HG03565 (cell line): Measurements from ENCODE around the gene NRBP1.
"Not testable (repeated sequence)": the region's sequence is repeated elsewhere in the genome, so short reads cannot be mapped to it uniquely, and the experiment has no call there.

Experiments
- ATAC-seq: cut with Tn5 transposase; IDR thresholded peaks from one replicate; pipeline ENCODE4 v1.9.1; 2021; ENCODE audit warnings: mild to moderate bottlenecking, moderate library complexity; ENCODE audit not compliant: unreplicated experiment

NRBP1 gene

DNA sequence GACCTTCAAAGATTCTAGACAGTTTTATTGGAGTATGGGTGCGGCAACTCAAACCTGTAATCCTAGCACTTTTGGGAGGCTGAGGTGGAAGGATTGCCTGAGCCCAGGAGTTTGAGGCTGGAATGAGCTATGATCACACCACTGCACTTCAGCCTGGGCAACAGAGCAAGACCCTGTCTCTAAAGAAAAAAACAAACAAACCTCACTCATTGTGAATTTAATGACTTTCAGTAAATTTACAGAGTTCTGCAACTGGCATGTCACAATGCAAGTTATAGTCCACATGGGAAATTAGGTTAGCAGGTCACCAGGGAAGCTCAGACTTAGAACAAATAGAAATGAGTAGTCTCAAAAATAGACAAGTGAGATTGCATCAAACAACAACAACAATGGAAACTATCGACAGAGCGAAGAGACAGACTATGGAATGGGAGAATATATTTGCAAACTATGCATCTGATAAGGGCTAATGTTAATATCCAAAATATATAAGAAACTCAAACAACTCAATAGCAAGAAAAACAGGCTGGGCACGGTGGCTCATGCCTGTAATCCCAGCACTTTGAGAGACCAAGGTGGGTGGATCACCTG, 6.7 kb upstream of the NRBP1 start:
- no peak for ATAC-seq

DNA sequence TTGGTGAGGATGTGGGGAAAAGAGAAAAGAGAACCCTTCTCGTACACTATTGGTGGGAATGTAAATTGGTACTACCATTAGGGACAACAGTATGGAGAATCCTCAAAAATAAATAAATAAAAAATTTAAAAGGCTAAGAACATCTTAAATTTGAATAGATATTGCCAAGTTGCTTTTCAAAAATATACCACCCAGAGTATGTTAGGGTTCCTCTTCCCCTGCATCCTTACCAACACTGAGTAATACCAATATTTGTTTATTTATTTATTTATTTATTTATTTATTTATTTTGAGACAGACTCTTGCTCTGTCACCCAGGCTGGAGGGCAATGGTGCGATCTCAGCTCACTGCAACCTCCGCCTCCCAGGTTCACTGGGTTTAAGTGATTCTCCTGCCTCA, 5.5 kb upstream of the NRBP1 start:
- ATAC-seq: no peak

DNA sequence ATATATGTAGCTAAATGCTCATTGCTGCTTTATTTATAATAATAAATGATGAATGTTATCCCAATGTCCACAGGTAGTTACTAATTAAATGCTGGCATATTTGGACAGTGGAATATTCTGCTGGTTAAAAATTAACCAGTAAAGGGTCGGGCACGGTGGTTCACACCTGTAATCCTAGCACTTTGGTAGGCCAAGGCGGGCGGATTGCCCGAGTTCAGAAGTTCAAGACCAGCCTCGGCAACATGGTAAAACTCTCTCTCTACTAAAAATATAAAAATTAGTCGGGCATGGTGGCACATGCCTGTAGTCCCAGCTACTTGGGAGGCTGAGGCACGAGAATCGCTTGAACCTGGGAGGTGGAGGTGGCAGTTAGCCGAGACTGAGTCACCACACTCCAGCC, 3.4 kb upstream of the NRBP1 start:
- not testable (repeated sequence) for ATAC-seq

DNA sequence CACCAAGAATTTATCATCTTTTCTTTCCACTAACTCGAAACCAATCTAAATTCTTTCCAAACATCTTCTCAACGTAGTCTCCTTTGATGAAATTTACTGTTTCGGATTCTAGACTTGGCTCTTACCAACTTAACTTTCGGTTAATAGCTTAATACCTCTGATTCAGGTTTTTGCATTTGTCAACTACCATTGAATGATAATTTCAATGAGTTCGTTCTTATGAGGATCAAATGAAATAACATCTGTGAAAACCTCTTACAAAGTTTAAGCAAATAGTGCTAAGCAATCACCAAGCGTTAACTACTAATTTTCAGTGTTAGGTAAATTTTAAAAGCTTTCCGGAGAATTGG, 593 bp upstream of the NRBP1 start:
- no peak for ATAC-seq

GRCh38 chr2:27428978-27429541, 629 bp downstream of the NRBP1 start:
- ATAC-seq: peak; percentile 36

DNA sequence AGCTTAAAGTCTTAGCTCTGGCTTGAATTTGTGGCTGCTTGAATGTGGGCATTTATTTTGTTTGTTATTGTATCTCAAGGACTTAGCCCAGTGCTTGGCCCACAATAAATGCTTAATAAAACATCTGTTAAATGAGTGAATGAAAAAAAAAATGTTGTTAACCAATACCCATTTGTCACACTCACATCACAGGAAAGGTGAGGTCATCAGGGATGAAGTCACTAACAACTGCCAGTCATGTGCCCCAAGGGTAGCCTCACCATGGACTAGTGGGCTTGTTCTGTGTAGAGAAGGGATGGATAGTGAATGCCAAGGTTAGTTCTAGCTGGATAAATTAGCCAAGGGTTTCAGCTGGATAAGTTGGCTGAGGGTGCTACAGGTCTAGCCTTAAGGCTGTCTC, 3.0 kb downstream of the NRBP1 start:
- ATAC-seq: no peak

GRCh38 chr2:27435628-27436027, 7.2 kb downstream of the NRBP1 start:
- ATAC-seq: no peak

GRCh38 chr2:27441226-27441926, 12.9 kb downstream of the NRBP1 start:
- no peak for ATAC-seq

DNA sequence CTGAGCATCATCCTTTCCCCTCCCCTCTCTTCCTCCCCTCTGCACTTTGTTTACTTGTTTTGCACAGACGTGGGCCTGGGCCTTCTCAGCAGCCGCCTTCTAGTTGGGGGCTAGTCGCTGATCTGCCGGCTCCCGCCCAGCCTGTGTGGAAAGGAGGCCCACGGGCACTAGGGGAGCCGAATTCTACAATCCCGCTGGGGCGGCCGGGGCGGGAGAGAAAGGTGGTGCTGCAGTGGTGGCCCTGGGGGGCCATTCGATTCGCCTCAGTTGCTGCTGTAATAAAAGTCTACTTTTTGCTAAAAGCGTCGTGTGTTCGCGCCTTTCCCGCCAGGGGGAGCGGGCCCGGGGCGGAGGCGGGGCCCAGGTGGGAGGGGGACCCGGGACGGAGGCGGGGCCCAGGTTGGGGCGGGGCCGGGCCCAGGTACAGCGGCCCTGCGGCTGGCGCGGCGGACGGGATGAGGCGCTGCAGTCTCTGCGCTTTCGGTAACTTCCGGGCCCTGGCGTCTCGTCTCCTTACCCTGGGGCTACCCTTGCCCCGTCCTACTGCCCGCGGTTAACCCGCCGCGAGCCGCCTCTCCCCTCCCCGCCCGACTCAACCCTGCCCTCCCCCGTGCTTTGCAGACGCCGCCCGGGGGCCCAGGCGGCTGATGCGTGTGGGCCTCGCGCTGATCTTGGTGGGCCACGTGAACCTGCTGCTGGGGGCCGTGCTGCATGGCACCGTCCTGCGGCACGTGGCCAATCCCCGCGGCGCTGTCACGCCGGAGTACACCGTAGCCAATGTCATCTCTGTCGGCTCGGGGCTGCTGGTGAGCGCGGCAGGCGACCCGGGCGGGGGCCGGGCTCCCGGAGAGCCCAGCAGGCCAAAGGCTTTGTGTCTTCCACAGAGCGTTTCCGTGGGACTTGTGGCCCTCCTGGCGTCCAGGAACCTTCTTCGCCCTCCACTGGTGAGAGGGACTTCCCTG, 13.8 kb downstream of the NRBP1 start, which contains the start of gene KRTCAP3:
KRTCAP3 (plus strand) TSS at position 424 of the 962 bp plus-strand sequence; CDS start at position 456, 32 bp downstream.
- ATAC-seq: no peak

DNA sequence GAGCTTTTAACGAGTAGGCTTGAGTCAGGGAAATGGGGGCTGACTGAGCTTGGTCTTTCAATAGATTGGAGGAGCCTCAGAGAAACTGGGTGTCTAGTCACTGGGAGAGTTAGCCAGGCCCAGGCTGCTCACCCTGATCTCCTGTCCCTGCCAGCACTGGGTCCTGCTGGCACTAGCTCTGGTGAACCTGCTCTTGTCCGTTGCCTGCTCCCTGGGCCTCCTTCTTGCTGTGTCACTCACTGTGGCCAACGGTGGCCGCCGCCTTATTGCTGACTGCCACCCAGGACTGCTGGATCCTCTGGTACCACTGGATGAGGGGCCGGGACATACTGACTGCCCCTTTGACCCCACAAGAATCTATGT, 14.5 kb downstream of the NRBP1 start:
- no peak for ATAC-seq

DNA sequence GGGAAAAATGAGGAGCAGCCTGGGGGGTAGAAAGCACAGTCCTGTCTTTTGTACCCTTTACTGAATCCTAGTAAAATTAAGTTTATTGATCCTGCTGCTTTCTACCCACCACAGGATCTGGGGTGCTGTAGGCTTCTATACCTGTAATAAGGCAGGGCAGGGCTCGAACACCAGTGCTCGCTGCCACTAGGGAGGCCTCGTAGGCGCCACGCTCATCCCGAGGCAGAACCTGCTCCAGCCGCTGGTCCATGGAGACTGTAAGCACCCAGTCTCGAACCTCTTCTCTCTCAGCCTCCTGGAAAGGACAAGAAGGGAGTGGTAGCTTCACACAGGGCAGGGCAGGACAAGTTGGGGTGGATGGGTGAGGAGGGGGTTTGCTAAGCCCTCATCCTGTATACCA, 16.7 kb downstream of the NRBP1 start:
- ATAC-seq: no peak

- no peak for ATAC-seq
Observed at GRCh38 chr2:27445615-27446014, 17.2 kb downstream of the NRBP1 start.

GRCh38 chr2:27446057-27446456, 17.6 kb downstream of the NRBP1 start:
- no peak for ATAC-seq

DNA sequence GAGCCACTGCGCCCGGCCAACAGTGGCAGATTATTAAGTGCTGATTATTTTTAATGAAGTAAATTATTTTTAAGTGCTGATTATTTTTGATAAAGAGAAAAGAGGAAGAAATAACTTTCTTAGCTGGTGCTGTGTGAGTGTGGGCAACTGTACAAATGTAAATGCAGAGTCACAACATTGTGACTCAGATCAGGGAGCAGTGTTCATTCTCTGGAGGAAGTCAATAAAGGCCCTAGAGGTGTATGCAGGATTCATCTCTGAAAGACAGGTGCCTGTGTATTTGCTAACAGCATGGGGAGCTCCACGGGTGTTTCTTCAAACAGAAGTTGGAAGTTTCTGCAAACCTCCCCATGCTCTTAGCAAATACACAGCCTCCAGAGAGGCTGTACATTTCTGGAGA, 19.9 kb downstream of the NRBP1 start:
- ATAC-seq: no peak

DNA sequence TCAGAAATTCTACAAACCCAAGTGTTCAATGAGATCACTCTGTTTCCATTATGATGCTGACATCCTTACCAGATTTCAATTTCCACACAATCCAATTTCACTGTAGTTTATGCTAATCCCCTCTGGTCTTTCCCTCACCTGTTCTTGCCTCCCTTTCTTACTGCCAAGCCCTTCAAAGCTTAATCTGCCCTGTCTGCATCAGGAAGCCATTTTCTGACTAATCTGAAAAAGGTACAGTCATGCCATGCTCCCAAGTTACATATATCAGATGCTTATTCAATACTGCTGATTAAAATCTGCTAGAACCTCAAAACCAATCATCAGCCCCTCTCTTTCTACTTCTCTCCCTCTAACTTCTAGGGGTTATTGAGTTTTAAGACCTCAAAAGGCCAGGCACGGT, 22.7 kb downstream of the NRBP1 start:
- no peak for ATAC-seq

- ATAC-seq: no peak
Observed at GRCh38 chr2:27453968-27454367, 25.5 kb downstream of the NRBP1 start.

- ATAC-seq: no peak
Observed at GRCh38 chr2:27461118-27461517, 32.7 kb downstream of the NRBP1 start.

DNA sequence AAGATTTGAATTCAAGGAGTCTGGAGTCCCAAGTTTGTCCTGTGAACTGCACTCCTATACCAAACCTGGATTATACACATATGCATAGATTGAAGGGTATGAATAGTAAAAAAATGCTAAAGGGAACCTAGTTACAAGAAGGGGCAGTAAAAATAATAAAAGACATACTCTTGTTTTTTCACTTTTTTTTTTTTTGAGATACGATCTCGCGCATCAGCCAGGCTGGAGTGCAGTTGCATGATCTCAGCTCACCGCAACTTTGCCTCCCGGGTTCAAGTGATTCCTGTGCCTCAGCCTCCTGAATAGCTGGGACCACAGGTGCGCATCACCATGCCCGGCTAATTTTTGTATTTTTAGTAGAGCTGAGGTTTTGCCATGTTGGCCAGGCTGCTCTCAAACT, 36.0 kb downstream of the NRBP1 start:
- ATAC-seq: no peak

DNA sequence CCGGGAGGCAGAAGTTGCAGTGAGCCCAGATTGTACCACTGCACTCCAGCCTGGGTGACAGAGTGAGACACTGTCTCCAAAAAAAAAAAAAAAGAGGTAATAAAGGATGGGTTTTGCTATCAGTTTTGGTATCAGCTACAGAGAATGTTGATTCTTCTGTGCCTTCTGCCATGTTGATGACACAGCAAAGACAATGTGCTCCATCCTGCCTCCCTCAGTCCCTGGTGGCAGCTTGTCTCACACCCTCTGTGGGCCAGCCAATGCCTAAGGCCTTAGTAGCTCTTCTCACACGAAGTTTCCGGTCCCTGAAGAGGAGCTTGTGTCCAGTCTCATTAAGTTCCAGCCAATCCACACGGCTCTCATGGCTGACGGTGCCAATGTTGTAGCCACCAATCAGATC, 43.5 kb downstream of the NRBP1 start:
- ATAC-seq: no peak

- no peak for ATAC-seq
Observed at GRCh38 chr2:27485496-27485895, 57.1 kb downstream of the NRBP1 start.

- no peak for ATAC-seq
Observed at GRCh38 chr2:27489118-27489497, 60.7 kb downstream of the NRBP1 start.
